ENCODE data around the gene RPS6KA1. TPM values are rescaled to one million over a fixed set of nuclear protein-coding genes. Genes with fewer than 3 reads are reported as not detected.
"Not testable (repeated sequence)": the region's sequence is repeated elsewhere in the genome, so short reads cannot be mapped to it uniquely, and the experiment has no call there.

RPS6KA1 gene
- total and polyA plus RNA-seq, 8 donors = 19.9 to 104 (median 26.0) TPM

GRCh38 chr1:26610781-26611180 is 81.2 kb downstream of the RPS6KA1 start:
- H3K27ac ChIP-seq = no peak overlapping the region
- no peaks in the 10 kb centered on the region for H3K36me3 ChIP-seq
- H3K27me3 ChIP-seq = no peaks in the 10 kb centered on the region
- DNase-seq = no peak
- TF ChIP-seq CTCF (IDR thresholded peaks at IDR 0.05) = no peak
- no peak for ATAC-seq
- no peak overlapping the region for H3K4me3 ChIP-seq
- peaks cover 0 to 8% of the 10 kb centered on the region in 2 donors for H3K4me1 ChIP-seq
- no peaks in the 10 kb centered on the region for H3K9me3 ChIP-seq
- intact Hi-C loops (cut with DNase I) = no loop called here

- H3K27me3 ChIP-seq; DNase-seq; intact Hi-C loops (cut with DNase I); H3K4me3 ChIP-seq; H3K27ac ChIP-seq; ATAC-seq; H3K9me3 ChIP-seq; H3K36me3 ChIP-seq; H3K4me1 ChIP-seq: not testable (repeated sequence)
Measured at GRCh38 chr1:26612627-26613026, 83.1 kb downstream of the RPS6KA1 start.

GRCh38 chr1:26614655-26615411 is 85.3 kb downstream of the RPS6KA1 start:
- TF ChIP-seq CTCF (IDR thresholded peaks at IDR 0.05) = no peak
- no peak for ATAC-seq
- Histone ChIP-seq H3K27ac (no peak overlapping the region), H3K36me3 (no peaks in the 10 kb centered on the region), H3K4me3 (no peak overlapping the region), H3K4me1 (peaks cover 10 to 18% of the 10 kb centered on the region in 2 donors), H3K9me3 (no peaks in the 10 kb centered on the region), H3K27me3 (no peaks in the 10 kb centered on the region)
- intact Hi-C loops (cut with DNase I) = no loop called here
- no peak for DNase-seq

GRCh38 chr1:26616881-26617280 is 87.3 kb downstream of the RPS6KA1 start:
- Histone ChIP-seq H3K27me3 (no peaks in the 10 kb centered on the region), H3K4me3 (no peak overlapping the region), H3K27ac (no peak overlapping the region), H3K4me1 (peaks cover 10 to 24% of the 10 kb centered on the region in 2 donors), H3K9me3 (no peaks in the 10 kb centered on the region), H3K36me3 (no peaks in the 10 kb centered on the region)
- no peak for TF ChIP-seq CTCF (IDR thresholded peaks at IDR 0.05)
- ATAC-seq (no peak), DNase-seq (no peak)
- intact Hi-C loops (cut with DNase I) = no loop called here

- intact Hi-C loops (cut with DNase I) = no loop called here
- Histone ChIP-seq H3K4me1 (peaks cover 10 to 26% of the 10 kb centered on the region in 2 donors), H3K36me3 (no peaks in the 10 kb centered on the region), H3K4me3 (no peak overlapping the region), H3K9me3 (no peaks in the 10 kb centered on the region), H3K27me3 (no peaks in the 10 kb centered on the region), H3K27ac (peak overlapping the region; percentile 99)
- ATAC-seq = no peak
- no peak for DNase-seq
- no peak for TF ChIP-seq CTCF (IDR thresholded peaks at IDR 0.05)
Measured at GRCh38 chr1:26618561-26618960, 89.0 kb downstream of the RPS6KA1 start.

Small RNAs within 50 kb of the gene (microRNA-seq; reads per million reads assigned to microRNA genes)
- gene MIR1976 = 12.1 to 13.1 reads per million in 2 donors

Other genes starting within 250 kb of the RPS6KA1 start
- gene SH3BGRL3, start 249.7 kb upstream of the RPS6KA1 start, total RNA-seq = 100 to 1,000 TPM; 210 to 347 TPM
- gene SH3BGRL3, start 249.7 kb upstream of the RPS6KA1 start, polyA plus RNA-seq (ENCODE audit: insufficient read length in 6 of 6) = 100 to 1,000 TPM in 4 of 6 donors, 10 to 100 TPM in 2; 90.4 to 120 (median 106) TPM
- 10 to 100 TPM; 24.0 to 43.1 TPM for gene UBXN11, start 223.1 kb upstream of the RPS6KA1 start, total RNA-seq
- gene UBXN11, start 223.1 kb upstream of the RPS6KA1 start, polyA plus RNA-seq (ENCODE audit: insufficient read length in 6 of 6) = 10 to 100 TPM; 23.0 to 29.7 (median 26.1) TPM
- 100 to 1,000 TPM in 1 of 2 donors, 10 to 100 TPM in 1; 96.7 to 170 TPM for gene CD52, start 211.8 kb upstream of the RPS6KA1 start, total RNA-seq
- 1 to 10 TPM; 2.6 to 6.4 (median 5.8) TPM for gene CD52, start 211.8 kb upstream of the RPS6KA1 start, polyA plus RNA-seq (ENCODE audit: insufficient read length in 6 of 6)
- gene CRYBG2, start 175.6 kb upstream of the RPS6KA1 start, total RNA-seq = 1 to 10 TPM; 2.0 to 7.6 TPM
- 1 to 10 TPM in 5 of 6 donors, under 1 TPM in 1; 0.94 to 2.4 (median 1.4) TPM for gene CRYBG2, start 175.6 kb upstream of the RPS6KA1 start, polyA plus RNA-seq (ENCODE audit: insufficient read length in 6 of 6)
- under 1 TPM; 0.47 to 0.86 TPM for gene ZNF683, start 157.0 kb upstream of the RPS6KA1 start, total RNA-seq
- gene ZNF683, start 157.0 kb upstream of the RPS6KA1 start, polyA plus RNA-seq (ENCODE audit: insufficient read length in 6 of 6) = under 1 TPM in 5 of 6 donors, not detected in 1; 0.09 to 0.22 (median 0.18) TPM
- gene LIN28A, start 118.9 kb upstream of the RPS6KA1 start, total RNA-seq = not detected
- gene LIN28A, start 118.9 kb upstream of the RPS6KA1 start, polyA plus RNA-seq (ENCODE audit: insufficient read length in 6 of 6) = under 1 TPM; 0.06 to 0.11 (median 0.10) TPM
- 10 to 100 TPM; 49.6 to 56.0 TPM for gene DHDDS, start 97.4 kb upstream of the RPS6KA1 start, total RNA-seq
- 10 to 100 TPM; 34.5 to 39.0 (median 35.3) TPM for gene DHDDS, start 97.4 kb upstream of the RPS6KA1 start, polyA plus RNA-seq (ENCODE audit: insufficient read length in 6 of 6)
- 100 to 1,000 TPM; 266 to 355 TPM for gene HMGN2, start 57.3 kb upstream of the RPS6KA1 start, total RNA-seq
- 1,000 to 10,000 TPM; 1,030 to 1,494 (median 1,162) TPM for gene HMGN2, start 57.3 kb upstream of the RPS6KA1 start, polyA plus RNA-seq (ENCODE audit: insufficient read length in 6 of 6)
- gene ARID1A, start 166.3 kb downstream of the RPS6KA1 start, total RNA-seq = 10 to 100 TPM; 65.5 to 71.4 TPM
- 100 to 1,000 TPM in 3 of 6 donors, 10 to 100 TPM in 3; 94.5 to 106 (median 100) TPM for gene ARID1A, start 166.3 kb downstream of the RPS6KA1 start, polyA plus RNA-seq (ENCODE audit: insufficient read length in 6 of 6)

Measured in left lung (tissue), 10 donors.